Kidney epithelial cell (primary cell): Measurements from ENCODE around the gene RBM45. TPM values are rescaled to one million over a fixed set of nuclear protein-coding genes. Genes with fewer than 3 reads are reported as not detected.

Experiments
- DNase-seq: peaks from one replicate; pipeline ENCODE4 v3.0.0-alpha.2; 2010; ENCODE audit warnings: low read depth
- H3K27me3 ChIP-seq: 2 replicates; pipeline ENCODE4 v1.6.0; 2011; ENCODE audit warnings: low read length; ENCODE audit not compliant: control insufficient read depth, insufficient read depth
- H3K36me3 ChIP-seq: 2 replicates; pipeline ENCODE4 v1.5.1; 2011; ENCODE audit warnings: low read length; ENCODE audit not compliant: control insufficient read depth, insufficient read depth
- H3K4me3 ChIP-seq: 2 replicates; pipeline ENCODE4 v1.5.1; 2011; ENCODE audit warnings: low read depth, mild to moderate bottlenecking, control low read depth, low read length
- CTCF ChIP-seq: IDR thresholded peaks from 2 replicates; pipeline ENCODE4 v1.5.1; 2011; ENCODE audit warnings: mild to moderate bottlenecking, moderate library complexity, low read length, control low read depth, inconsistent platforms; ENCODE audit not compliant: insufficient read depth, poor library complexity, severe bottlenecking
- total RNA-seq: library from RNA; depleted of rRNA; stranded (reverse); fragments of >200 nt; gene quantifications from 2 replicates; pipeline ENCODE4 v1.2.3, GENCODE V29; 2015

Gene RBM45
- total RNA-seq, 1 donor from 2014 or later = 7.6 TPM

GRCh38 chr2:178101321-178102079 lies 10.7 kb upstream of the RBM45 start:
- Histone ChIP-seq H3K4me3 (no peak overlapping the region), H3K27me3 (no peaks in the 10 kb centered on the region), H3K36me3 (no peaks in the 10 kb centered on the region)
- TF ChIP-seq CTCF = no peak
- DNase-seq = no peak

- no peaks in the 10 kb centered on the region for H3K27me3 ChIP-seq
- no peak for TF ChIP-seq CTCF
- DNase-seq = no peak
- H3K36me3 ChIP-seq = no peaks in the 10 kb centered on the region
- no peak overlapping the region for H3K4me3 ChIP-seq
These were observed 6.7 kb upstream of the RBM45 start for GRCh38 chr2:178105566-178105965.

- no peaks in the 10 kb centered on the region for H3K36me3 ChIP-seq
- TF ChIP-seq CTCF = no peak
- no peaks in the 10 kb centered on the region for H3K27me3 ChIP-seq
- DNase-seq = no peak
- H3K4me3 ChIP-seq = no peak overlapping the region
These were observed 6.2 kb upstream of the RBM45 start for GRCh38 chr2:178106053-178106452.

- no peak for TF ChIP-seq CTCF
- no peak for DNase-seq
These were observed 4.1 kb upstream of the RBM45 start for GRCh38 chr2:178108176-178108575.

GRCh38 chr2:178109813-178110212 lies 2.4 kb upstream of the RBM45 start:
- H3K27me3 ChIP-seq = no peaks in the 10 kb centered on the region
- DNase-seq = no peak
- H3K4me3 ChIP-seq = no peak overlapping the region
- H3K36me3 ChIP-seq = no peaks in the 10 kb centered on the region
- peak; percentile 48 for TF ChIP-seq CTCF

More at GRCh38 chr2:178108176-178108575, 4.1 kb upstream of the RBM45 start:
- no peak overlapping the region for H3K4me3 ChIP-seq
- no peaks in the 10 kb centered on the region for H3K27me3 ChIP-seq
- no peaks in the 10 kb centered on the region for H3K36me3 ChIP-seq

- Histone ChIP-seq H3K36me3 (no peaks in the 10 kb centered on the region), H3K4me3 (no peak overlapping the region), H3K27me3 (no peaks in the 10 kb centered on the region)
- no peak for TF ChIP-seq CTCF
- DNase-seq = no peak
These were observed 1.6 kb upstream of the RBM45 start for GRCh38 chr2:178110681-178111080.
